HepG2 (cell line): ENCODE results near the gene AKR7A3. TPM values are rescaled to one million over a fixed set of nuclear protein-coding genes. Genes with fewer than 3 reads are reported as not detected.
"Not testable (repeated sequence)": the region's sequence is repeated elsewhere in the genome, so short reads cannot be mapped to it uniquely, and the experiment has no call there.

ENCODE experiments used
- ATAC-seq: fragments of 200-7000 bp; cut with Tn5 transposase; 3 replicates; pipeline ENCODE4 v1.9.1; 2020; ENCODE audit warnings: mild to moderate bottlenecking, moderate library complexity
- BruUV-seq: library from RNA; stranded (reverse); fragments of 400-500 nt; replicated peaks from 2 replicates; lab custom pipeline; 2021; lab: Mats Ljungman, UMichigan
- CTCF ChIA-PET: fragments of 300-600 bp; formaldehyde crosslinking; extraction: SDS; loops from one replicate; lab custom pipeline; 2021; ENCODE audit warnings: low total read pairs, inconsistent platforms, low intra/inter-chr PET ratio; lab: Yijun Ruan, JAX
- POLR2A ChIA-PET: fragments of 350-600 bp; sonication (Branson Sonifier 250); formaldehyde crosslinking; loops from one replicate; lab custom pipeline; 2020; ENCODE audit warnings: antibody characterized with exemption, inconsistent platforms; lab: Yijun Ruan, JAX
- DNase-seq: peaks from one replicate; pipeline ENCODE4 v3.0.0-alpha.2; 2015; ENCODE audit warnings: low spot score
- FAIRE-seq: peaks from 3 replicates; lab custom pipeline; 2011; peaks lifted over from hg19 to GRCh38; lab: Jason Lieb, UNC
- H2AFZ ChIP-seq: one replicate; pipeline ENCODE4 v1.6.1; 2011; ENCODE audit warnings: low read length, inconsistent platforms
- H3K27ac ChIP-seq: fragments of 300-600 bp; 3 replicates; pipeline ENCODE4 v1.8.0; 2011; ENCODE audit warnings: mixed run types, mild to moderate bottlenecking, mixed read lengths, low read length, inconsistent platforms; ENCODE audit not compliant: insufficient read depth; ENCODE audit errors: extremely low read length
- H3K27me3 ChIP-seq, 2 experiments: fragments of 200-600 bp in 1 of 2; 2 replicates in 1 of 2; 3 replicates in 1 of 2; pipeline versions ENCODE4 v1.6.0 to v1.8.0; 2011; ENCODE audit warnings: low read length in 2 of 2, mild to moderate bottlenecking in 2 of 2, moderate library complexity in 2 of 2, inconsistent platforms in 1 of 2; ENCODE audit not compliant: insufficient read depth in 2 of 2, control insufficient read depth in 1 of 2
- H3K36me3 ChIP-seq, 2 experiments: fragments of 200-600 bp in 1 of 2; replicated peaks in 1 of 2; 2 replicates in 1 of 2; 3 replicates in 1 of 2; pipeline versions ENCODE4 v1.5.1 to v1.8.0; 2011; ENCODE audit warnings: low read length in 2 of 2, inconsistent platforms in 1 of 2; ENCODE audit not compliant: insufficient read depth in 2 of 2, control insufficient read depth in 1 of 2
- H3K4me1 ChIP-seq: 2 replicates; pipeline ENCODE4 v1.5.1; 2012; ENCODE audit warnings: low read length, inconsistent platforms; ENCODE audit not compliant: insufficient read depth
- H3K4me2 ChIP-seq: 2 replicates; pipeline ENCODE4 v1.6.0; 2011; ENCODE audit warnings: low read depth, low read length, inconsistent platforms
- H3K4me3 ChIP-seq, 3 experiments: fragments of 200-600 bp in 1 of 3; sonication (generic), shearing (Covaris generic) in 1 of 3; replicated peaks in 1 of 3; 2 replicates each; pipeline ENCODE4 v1.5.1; 2011 to 2016; ENCODE audit warnings: low read length in 3 of 3, inconsistent platforms in 2 of 3, low read depth in 2 of 3, mild to moderate bottlenecking in 2 of 3, control low read depth in 1 of 3, mixed read lengths in 1 of 3; ENCODE audit not compliant: insufficient read depth in 1 of 3
- H3K79me2 ChIP-seq: one replicate; pipeline ENCODE4 v1.6.1; 2011; ENCODE audit warnings: low read length, inconsistent platforms; ENCODE audit not compliant: insufficient read depth
- H3K9ac ChIP-seq: 2 replicates; pipeline ENCODE4 v1.6.0; 2011; ENCODE audit warnings: mild to moderate bottlenecking, low read depth, low read length, inconsistent platforms; ENCODE audit not compliant: insufficient read depth
- H3K9me3 ChIP-seq: 2 replicates; pipeline ENCODE4 v1.5.1; 2012; ENCODE audit warnings: mild to moderate bottlenecking, low read length
- H4K20me1 ChIP-seq: 2 replicates; pipeline ENCODE4 v1.6.0; 2011; ENCODE audit warnings: inconsistent platforms, mild to moderate bottlenecking, low read length, moderate library complexity; ENCODE audit not compliant: insufficient read depth
- CEBPG ChIP-seq: IDR thresholded peaks from 2 replicates; pipeline ENCODE4 v1.6.1; 2016
- CREB1 ChIP-seq, 2 experiments: fragments of 450-650 bp in 1 of 2; IDR thresholded peaks; 2 replicates each; pipeline ENCODE4 v1.6.1; 2016 to 2017; ENCODE audit warnings: control low read depth in 1 of 2, mild to moderate bottlenecking in 1 of 2, missing compliant biosample characterization in 1 of 2, missing genetic modification characterization in 1 of 2
- FOSL1 ChIP-seq: sonication (generic); formaldehyde crosslinking; IDR thresholded peaks from 2 replicates; pipeline ENCODE4 v1.9.0; 2021; ENCODE audit warnings: missing genetic modification reagents, borderline replicate concordance
- FOSL2 ChIP-seq: sonication (generic); formaldehyde crosslinking; IDR thresholded peaks from 2 replicates; pipeline ENCODE4 v1.4.0; 2020; ENCODE audit warnings: missing genetic modification reagents
- FOXA3 ChIP-seq: IDR thresholded peaks from 2 replicates; pipeline ENCODE4 v1.6.1; 2016; ENCODE audit warnings: missing genetic modification reagents, missing compliant biosample characterization
- GATAD2A ChIP-seq: IDR thresholded peaks from 2 replicates; pipeline ENCODE4 v1.6.1; 2016
- WGBS: methylation state at CpG from one replicate; pipeline ENCODE4 v1.1.6; 2017; ENCODE audit warnings: low lambda C conversion rate; 5-methylcytosine and 5-hydroxymethylcytosine counted together
- in situ Hi-C: cut with HindIII; loops from 2 replicates; pipeline ENCODE4 v1.10.0; 2017; ENCODE audit warnings: low pct_unique_long_range_greater_than_20kb; ENCODE audit not compliant: extremely low pct_ligation_motif_present
- intact Hi-C: fragments of 100-400 bp; cut with micrococcal nuclease; formaldehyde crosslinking; loops from one replicate; pipeline ENCODE4 v1.10.0; 2022; ENCODE audit not compliant: unreplicated experiment
- polyA plus RNA-seq, 8 experiments: library from polyadenylated mRNA; depleted of rRNA in 3 of 8; stranded (reverse) in 7 of 8; unstranded in 1 of 8; fragments of >200 nt; fragmentation: Illumina TruSeq in 4 of 8; extraction: Trizol in 4 of 8; gene quantifications; 2 replicates each; pipeline versions ENCODE4 v1.2.1 to v1.2.3, GENCODE V29; 2011 to 2016; ENCODE audit warnings: low read depth in 4 of 8, missing spikeins in 1 of 8, mixed read lengths in 1 of 8; ENCODE audit not compliant: insufficient read depth in 1 of 8
- total RNA-seq, 5 experiments: library from RNA; depleted of rRNA; stranded (reverse); fragments of >200 nt; fragmentation: Illumina TruSeq; extraction: Trizol; gene quantifications; 2 replicates each; pipeline ENCODE4 v1.2.3, GENCODE V29; 2016; ENCODE audit warnings: low read depth in 1 of 5
- TF ChIP-seq, protein P1 (sequence below): IDR thresholded peaks from 2 replicates; pipeline ENCODE4 v1.4.0; 2020; ENCODE audit warnings: mild to moderate bottlenecking, missing genetic modification reagents
- TF ChIP-seq, protein P2 (sequence below): IDR thresholded peaks from 2 replicates; pipeline ENCODE4 v1.6.1; 2016; ENCODE audit warnings: missing compliant biosample characterization, missing genetic modification reagents, borderline replicate concordance
- TF ChIP-seq, protein P3 (sequence below): sonication (generic); formaldehyde crosslinking; IDR thresholded peaks from 2 replicates; pipeline ENCODE4 v1.4.0; 2020; ENCODE audit warnings: missing genetic modification reagents, borderline replicate concordance

Gene AKR7A3
- total and polyA plus RNA-seq, 2 of the 13 experiments (the other 11 are each of a cell fraction or from before 2014, with no cell fraction given): 0.58 to 1.00 TPM

DNA sequence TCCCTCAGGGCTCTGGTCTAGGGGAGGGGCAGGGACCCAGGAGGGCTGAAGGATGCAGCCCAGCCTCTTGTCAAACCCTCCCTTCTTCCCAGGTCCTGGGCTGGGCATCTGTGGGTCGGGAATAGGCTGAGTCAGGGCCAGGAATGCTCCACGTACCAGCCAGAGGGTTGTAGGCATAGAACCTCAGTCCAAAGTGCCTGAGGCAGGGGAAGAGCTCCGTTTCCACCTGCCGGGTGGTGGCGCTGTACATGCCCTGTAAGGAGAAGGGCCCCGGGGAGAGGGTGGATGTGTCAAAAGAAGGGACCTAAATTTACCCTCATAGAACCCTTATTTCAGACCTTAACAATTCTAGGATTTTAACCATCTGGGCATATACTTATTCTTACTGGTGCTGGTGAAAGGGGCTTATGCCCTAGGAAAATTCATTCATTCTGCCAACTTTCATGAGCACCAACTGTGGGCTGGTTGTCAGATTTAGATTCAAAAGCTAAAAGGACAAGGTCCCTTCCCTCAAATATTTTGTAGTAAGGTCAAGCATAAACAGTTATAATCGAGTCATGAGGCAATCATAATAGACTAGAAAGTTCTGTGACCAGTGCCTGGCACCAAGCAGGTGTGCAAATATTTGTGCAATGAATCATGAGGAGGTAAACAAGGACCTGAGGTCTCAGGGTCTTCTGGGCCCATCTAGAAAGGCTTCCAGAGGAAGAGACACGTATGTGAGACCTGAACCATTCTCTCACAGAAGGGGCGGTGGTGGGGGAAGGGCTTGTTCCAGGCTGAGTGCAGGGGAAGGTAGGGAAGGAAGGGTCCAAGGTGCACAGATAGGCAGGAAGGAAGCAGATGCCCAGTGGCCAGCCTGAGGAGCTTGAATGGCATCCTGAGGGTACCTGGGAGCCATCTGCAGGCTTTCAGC is 18.9 kb downstream of the AKR7A3 start:
- BruUV-seq; H3K9ac ChIP-seq; in situ Hi-C loops; CTCF ChIA-PET; H3K4me3 ChIP-seq; H2AFZ ChIP-seq; H3K4me2 ChIP-seq; H3K27ac ChIP-seq; H3K9me3 ChIP-seq; H3K27me3 ChIP-seq; intact Hi-C loops; H3K79me2 ChIP-seq; H3K36me3 ChIP-seq; H4K20me1 ChIP-seq; TF ChIP-seq CREB1 (IDR thresholded peaks at IDR 0.05): not testable (repeated sequence)
- ATAC-seq: peak; percentile 43
- POLR2A ChIA-PET: interaction anchor here (1.0 kb wide), 1 partner anchor 19 kb away, joined by 4 read pairs; the partner anchor contains the start of genes EMC1 and MRTO4
- peaks cover 42% of the 10 kb centered on the region for H3K4me1 ChIP-seq
- 60% methylated on average over 9 of the region's 9 CpGs for WGBS
- DNase-seq: peak; percentile 19
- FAIRE-seq: peak; percentile 67
- TF ChIP-seq, protein P1, sequence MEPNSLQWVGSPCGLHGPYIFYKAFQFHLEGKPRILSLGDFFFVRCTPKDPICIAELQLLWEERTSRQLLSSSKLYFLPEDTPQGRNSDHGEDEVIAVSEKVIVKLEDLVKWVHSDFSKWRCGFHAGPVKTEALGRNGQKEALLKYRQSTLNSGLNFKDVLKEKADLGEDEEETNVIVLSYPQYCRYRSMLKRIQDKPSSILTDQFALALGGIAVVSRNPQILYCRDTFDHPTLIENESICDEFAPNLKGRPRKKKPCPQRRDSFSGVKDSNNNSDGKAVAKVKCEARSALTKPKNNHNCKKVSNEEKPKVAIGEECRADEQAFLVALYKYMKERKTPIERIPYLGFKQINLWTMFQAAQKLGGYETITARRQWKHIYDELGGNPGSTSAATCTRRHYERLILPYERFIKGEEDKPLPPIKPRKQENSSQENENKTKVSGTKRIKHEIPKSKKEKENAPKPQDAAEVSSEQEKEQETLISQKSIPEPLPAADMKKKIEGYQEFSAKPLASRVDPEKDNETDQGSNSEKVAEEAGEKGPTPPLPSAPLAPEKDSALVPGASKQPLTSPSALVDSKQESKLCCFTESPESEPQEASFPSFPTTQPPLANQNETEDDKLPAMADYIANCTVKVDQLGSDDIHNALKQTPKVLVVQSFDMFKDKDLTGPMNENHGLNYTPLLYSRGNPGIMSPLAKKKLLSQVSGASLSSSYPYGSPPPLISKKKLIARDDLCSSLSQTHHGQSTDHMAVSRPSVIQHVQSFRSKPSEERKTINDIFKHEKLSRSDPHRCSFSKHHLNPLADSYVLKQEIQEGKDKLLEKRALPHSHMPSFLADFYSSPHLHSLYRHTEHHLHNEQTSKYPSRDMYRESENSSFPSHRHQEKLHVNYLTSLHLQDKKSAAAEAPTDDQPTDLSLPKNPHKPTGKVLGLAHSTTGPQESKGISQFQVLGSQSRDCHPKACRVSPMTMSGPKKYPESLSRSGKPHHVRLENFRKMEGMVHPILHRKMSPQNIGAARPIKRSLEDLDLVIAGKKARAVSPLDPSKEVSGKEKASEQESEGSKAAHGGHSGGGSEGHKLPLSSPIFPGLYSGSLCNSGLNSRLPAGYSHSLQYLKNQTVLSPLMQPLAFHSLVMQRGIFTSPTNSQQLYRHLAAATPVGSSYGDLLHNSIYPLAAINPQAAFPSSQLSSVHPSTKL: 0 out of 2 replicates have a peak, but pooled peaks have one; percentile 25
- TF ChIP-seq FOXA3 (CRISPR knock-in tag) (0 out of 2 replicates have a peak, but pooled peaks have one; percentile 25), FOSL2 (peak; percentile 79), FOSL1 (CRISPR knock-in tag) (peak; percentile 21; the same call in 1 of the 2 replicates), GATAD2A (CRISPR knock-in tag) (peak; percentile 30; the same call in 1 of the 2 replicates), CREB1 (CRISPR knock-in tag; IDR thresholded peaks at IDR 0.05) (0 out of 2 replicates have a peak, but pooled peaks have one; percentile 40), CEBPG (CRISPR knock-in tag) (0 out of 2 replicates have a peak, but pooled peaks have one; percentile 18)
- TF ChIP-seq, protein P2, sequence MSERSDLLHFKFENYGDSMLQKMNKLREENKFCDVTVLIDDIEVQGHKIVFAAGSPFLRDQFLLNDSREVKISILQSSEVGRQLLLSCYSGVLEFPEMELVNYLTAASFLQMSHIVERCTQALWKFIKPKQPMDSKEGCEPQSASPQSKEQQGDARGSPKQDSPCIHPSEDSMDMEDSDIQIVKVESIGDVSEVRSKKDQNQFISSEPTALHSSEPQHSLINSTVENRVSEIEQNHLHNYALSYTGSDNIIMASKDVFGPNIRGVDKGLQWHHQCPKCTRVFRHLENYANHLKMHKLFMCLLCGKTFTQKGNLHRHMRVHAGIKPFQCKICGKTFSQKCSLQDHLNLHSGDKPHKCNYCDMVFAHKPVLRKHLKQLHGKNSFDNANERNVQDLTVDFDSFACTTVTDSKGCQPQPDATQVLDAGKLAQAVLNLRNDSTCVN (CRISPR knock-in tag): peak; percentile 91
- TF ChIP-seq, protein P3, sequence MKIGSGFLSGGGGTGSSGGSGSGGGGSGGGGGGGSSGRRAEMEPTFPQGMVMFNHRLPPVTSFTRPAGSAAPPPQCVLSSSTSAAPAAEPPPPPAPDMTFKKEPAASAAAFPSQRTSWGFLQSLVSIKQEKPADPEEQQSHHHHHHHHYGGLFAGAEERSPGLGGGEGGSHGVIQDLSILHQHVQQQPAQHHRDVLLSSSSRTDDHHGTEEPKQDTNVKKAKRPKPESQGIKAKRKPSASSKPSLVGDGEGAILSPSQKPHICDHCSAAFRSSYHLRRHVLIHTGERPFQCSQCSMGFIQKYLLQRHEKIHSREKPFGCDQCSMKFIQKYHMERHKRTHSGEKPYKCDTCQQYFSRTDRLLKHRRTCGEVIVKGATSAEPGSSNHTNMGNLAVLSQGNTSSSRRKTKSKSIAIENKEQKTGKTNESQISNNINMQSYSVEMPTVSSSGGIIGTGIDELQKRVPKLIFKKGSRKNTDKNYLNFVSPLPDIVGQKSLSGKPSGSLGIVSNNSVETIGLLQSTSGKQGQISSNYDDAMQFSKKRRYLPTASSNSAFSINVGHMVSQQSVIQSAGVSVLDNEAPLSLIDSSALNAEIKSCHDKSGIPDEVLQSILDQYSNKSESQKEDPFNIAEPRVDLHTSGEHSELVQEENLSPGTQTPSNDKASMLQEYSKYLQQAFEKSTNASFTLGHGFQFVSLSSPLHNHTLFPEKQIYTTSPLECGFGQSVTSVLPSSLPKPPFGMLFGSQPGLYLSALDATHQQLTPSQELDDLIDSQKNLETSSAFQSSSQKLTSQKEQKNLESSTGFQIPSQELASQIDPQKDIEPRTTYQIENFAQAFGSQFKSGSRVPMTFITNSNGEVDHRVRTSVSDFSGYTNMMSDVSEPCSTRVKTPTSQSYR (CRISPR knock-in tag): peak; percentile 53; the same call in 1 of the 2 replicates
